SK-N-SH (cell line): ENCODE data around the gene GLB1L3. TPM values are rescaled to one million over a fixed set of nuclear protein-coding genes. Genes with fewer than 3 reads are reported as not detected.

Experiments
- CTCF ChIA-PET: fragments of 300-600, 350-600 bp; formaldehyde crosslinking; extraction: SDS; loops from one replicate; lab custom pipeline; 2021; lab: Yijun Ruan, JAX
- POLR2A ChIA-PET: fragments of 350-600 bp; sonication (Branson Sonifier 250); formaldehyde crosslinking; extraction: SDS; loops from one replicate; lab custom pipeline; 2020; ENCODE audit warnings: antibody characterized with exemption, inconsistent platforms; lab: Yijun Ruan, JAX
- DNase-seq: peaks from one replicate; pipeline ENCODE4 v3.0.0; 2012
- H2AFZ ChIP-seq: fragments of 200-600 bp; sonication (generic); 2 replicates; pipeline ENCODE4 v1.8.1; 2016; ENCODE audit warnings: antibody characterized with exemption, mild to moderate bottlenecking, low read depth
- H3F3A ChIP-seq: fragments of 200-600 bp; sonication (generic); replicated peaks from 2 replicates; pipeline ENCODE3; 2016; ENCODE audit warnings: antibody characterized with exemption, mild to moderate bottlenecking; ENCODE audit not compliant: insufficient read depth
- H3K27ac ChIP-seq, 2 experiments: fragments of 200-500 bp in 1 of 2; fragments of 200-600 bp in 1 of 2; sonication (Bioruptor generic) in 1 of 2; sonication (generic), shearing (Covaris generic) in 1 of 2; 2 replicates each; pipeline versions ENCODE4 v1.5.1 to v1.6.1; 2014 to 2016; ENCODE audit warnings: low read depth in 2 of 2, inconsistent platforms in 1 of 2, low read length in 1 of 2, mild to moderate bottlenecking in 1 of 2, mixed read lengths in 1 of 2
- H3K27me3 ChIP-seq: fragments of 200-600 bp; sonication (generic), shearing (Covaris generic); 2 replicates; pipeline ENCODE4 v1.6.1; 2016; ENCODE audit warnings: mixed run types; ENCODE audit not compliant: insufficient read depth
- H3K36me3 ChIP-seq, 2 experiments: fragments of 200-500 bp in 1 of 2; fragments of 200-600 bp in 1 of 2; sonication (Bioruptor generic) in 1 of 2; sonication (generic) in 1 of 2; replicated peaks in 1 of 2; 2 replicates each; pipeline versions ENCODE3 to v1.5.1; 2014 to 2016; ENCODE audit warnings: low read length in 1 of 2, mild to moderate bottlenecking in 1 of 2; ENCODE audit not compliant: insufficient read depth in 2 of 2, control insufficient read depth in 1 of 2
- H3K4me1 ChIP-seq, 2 experiments: fragments of 200-500 bp in 1 of 2; fragments of 200-600 bp in 1 of 2; sonication (Bioruptor generic) in 1 of 2; sonication (generic), shearing (Covaris generic) in 1 of 2; 2 replicates each; pipeline versions ENCODE4 v1.5.1 to v1.6.1; 2014 to 2016; ENCODE audit warnings: low read depth in 1 of 2, low read length in 1 of 2, mixed run types in 1 of 2; ENCODE audit not compliant: insufficient read depth in 2 of 2, control insufficient read depth in 1 of 2
- H3K4me2 ChIP-seq: fragments of 200-600 bp; sonication (generic), shearing (Covaris generic); 2 replicates; pipeline ENCODE4 v1.6.1; 2017; ENCODE audit warnings: mixed run types
- H3K4me3 ChIP-seq, 2 experiments: fragments of 200-500 bp in 1 of 2; fragments of 200-600 bp in 1 of 2; sonication (Bioruptor generic) in 1 of 2; sonication (generic), shearing (Covaris generic) in 1 of 2; 2 replicates each; pipeline versions ENCODE4 v1.5.1 to v1.8.1; 2014 to 2016; ENCODE audit warnings: low read depth in 2 of 2, inconsistent platforms in 1 of 2, low read length in 1 of 2, mild to moderate bottlenecking in 1 of 2, mixed read lengths in 1 of 2, moderate library complexity in 1 of 2
- H3K79me2 ChIP-seq: fragments of 200-600 bp; sonication (generic); 2 replicates; pipeline ENCODE4 v1.8.1; 2017; ENCODE audit warnings: mild to moderate bottlenecking; ENCODE audit not compliant: insufficient read depth
- H3K9ac ChIP-seq: fragments of 200-600 bp; sonication (generic); 2 replicates; pipeline ENCODE4 v1.6.1; 2017; ENCODE audit warnings: mixed run types
- H3K9me2 ChIP-seq: fragments of 200-600 bp; sonication (generic); 2 replicates; pipeline ENCODE4 v1.6.1; 2017; ENCODE audit warnings: mixed run types
- H3K9me3 ChIP-seq: fragments of 200-600 bp; sonication (generic); 2 replicates; pipeline ENCODE4 v1.6.1; 2017; ENCODE audit warnings: mixed run types, mild to moderate bottlenecking, moderate library complexity
- H4K20me1 ChIP-seq: fragments of 200-600 bp; sonication (generic); 2 replicates; pipeline ENCODE4 v1.6.1; 2017; ENCODE audit warnings: mild to moderate bottlenecking, mixed run types; ENCODE audit not compliant: insufficient read depth
- FOSL2 ChIP-seq: IDR thresholded peaks from 2 replicates; pipeline ENCODE4 v1.4.0; 2012; ENCODE audit warnings: low read depth, mild to moderate bottlenecking, moderate library complexity, borderline replicate concordance
- JUND ChIP-seq: IDR thresholded peaks from 2 replicates; pipeline ENCODE4 v1.4.0; 2012
- NFIC ChIP-seq: IDR thresholded peaks from 2 replicates; pipeline ENCODE4 v1.4.0; 2012; ENCODE audit warnings: borderline replicate concordance
- NRF1 ChIP-seq: IDR thresholded peaks from 2 replicates; pipeline ENCODE4 v1.6.1; 2012; ENCODE audit warnings: low read depth, mild to moderate bottlenecking, low read length
- YY1 ChIP-seq: IDR thresholded peaks from 2 replicates; pipeline ENCODE4 v1.4.0; 2012; ENCODE audit warnings: low read depth, mild to moderate bottlenecking
- WGBS: methylation state at CpG from one replicate; pipeline ENCODE4 v1.1.6; 2017; ENCODE audit warnings: low lambda C conversion rate; 5-methylcytosine and 5-hydroxymethylcytosine counted together
- polyA plus RNA-seq, 3 experiments: library from polyadenylated mRNA; depleted of rRNA; stranded (reverse); fragments of >200 nt; gene quantifications; 2 replicates each; pipeline ENCODE4 v1.2.3, GENCODE V29; 2012
- TF ChIP-seq, protein P1 (sequence below): IDR thresholded peaks from 2 replicates; pipeline ENCODE4 v1.4.0; 2012; ENCODE audit warnings: low read depth, borderline replicate concordance
- TF ChIP-seq, protein P2 (sequence below): fragments of 150-350 bp; IDR thresholded peaks from 2 replicates; pipeline ENCODE4 v1.6.1; 2016; ENCODE audit warnings: mild to moderate bottlenecking, low read depth, low read length
- TF ChIP-seq, protein P3 (sequence below): IDR thresholded peaks from 2 replicates; pipeline ENCODE4 v1.4.0; 2012; ENCODE audit warnings: low read depth

The GLB1L3 gene
- polyA plus RNA-seq, 1 of the 3 experiments (the other 2 are of a cell fraction): not detected

DNA sequence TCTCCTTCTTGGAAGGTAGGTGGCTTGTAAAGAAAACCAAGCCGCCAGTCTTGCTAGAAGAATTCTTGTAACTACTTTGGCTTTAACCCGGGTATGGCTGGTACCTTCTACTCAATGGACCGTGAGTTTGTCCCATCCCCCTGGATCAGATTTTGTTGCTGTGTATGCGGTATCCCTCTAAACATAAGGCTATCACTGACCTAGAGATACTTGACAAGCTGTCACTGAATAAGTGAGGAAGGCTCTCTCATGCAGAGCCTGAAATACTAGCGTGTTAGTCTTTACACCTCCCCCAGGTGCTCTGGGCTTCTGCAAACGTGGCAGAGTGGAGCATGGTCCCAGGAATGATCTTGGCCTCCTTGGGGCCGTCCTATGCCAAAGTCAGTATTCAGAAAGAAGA lies 90.1 kb downstream of the GLB1L3 start:
- POLR2A ChIA-PET: no interaction called here
- Histone ChIP-seq H3K4me2 (no peak overlapping the region), H3K4me3 (no peak overlapping the region), H3F3A (no peaks in the 10 kb centered on the region), H3K9me2 (no peaks in the 10 kb centered on the region), H3K36me3 (no peaks in the 10 kb centered on the region), H3K4me1 (no peaks in the 10 kb centered on the region; a peak in 1 of 4 replicates), H3K9ac (no peak overlapping the region), H4K20me1 (no peaks in the 10 kb centered on the region), H3K27ac (no peak overlapping the region), H3K9me3 (no peaks in the 10 kb centered on the region), H2AFZ (no peak overlapping the region), H3K79me2 (no peaks in the 10 kb centered on the region), H3K27me3 (no peaks in the 10 kb centered on the region)
- WGBS: 53% methylated on average over 7 of the region's 7 CpGs
- CTCF ChIA-PET: interaction anchor here (1.6 kb wide), 1 partner anchor 226 kb away, joined by 3 read pairs; no protein-coding TSS in a partner anchor
- DNase-seq: no peak
- TF ChIP-seq, protein P1, sequence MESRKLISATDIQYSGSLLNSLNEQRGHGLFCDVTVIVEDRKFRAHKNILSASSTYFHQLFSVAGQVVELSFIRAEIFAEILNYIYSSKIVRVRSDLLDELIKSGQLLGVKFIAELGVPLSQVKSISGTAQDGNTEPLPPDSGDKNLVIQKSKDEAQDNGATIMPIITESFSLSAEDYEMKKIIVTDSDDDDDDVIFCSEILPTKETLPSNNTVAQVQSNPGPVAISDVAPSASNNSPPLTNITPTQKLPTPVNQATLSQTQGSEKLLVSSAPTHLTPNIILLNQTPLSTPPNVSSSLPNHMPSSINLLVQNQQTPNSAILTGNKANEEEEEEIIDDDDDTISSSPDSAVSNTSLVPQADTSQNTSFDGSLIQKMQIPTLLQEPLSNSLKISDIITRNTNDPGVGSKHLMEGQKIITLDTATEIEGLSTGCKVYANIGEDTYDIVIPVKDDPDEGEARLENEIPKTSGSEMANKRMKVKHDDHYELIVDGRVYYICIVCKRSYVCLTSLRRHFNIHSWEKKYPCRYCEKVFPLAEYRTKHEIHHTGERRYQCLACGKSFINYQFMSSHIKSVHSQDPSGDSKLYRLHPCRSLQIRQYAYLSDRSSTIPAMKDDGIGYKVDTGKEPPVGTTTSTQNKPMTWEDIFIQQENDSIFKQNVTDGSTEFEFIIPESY: no peak
- TF ChIP-seq YY1: no peak

DNA sequence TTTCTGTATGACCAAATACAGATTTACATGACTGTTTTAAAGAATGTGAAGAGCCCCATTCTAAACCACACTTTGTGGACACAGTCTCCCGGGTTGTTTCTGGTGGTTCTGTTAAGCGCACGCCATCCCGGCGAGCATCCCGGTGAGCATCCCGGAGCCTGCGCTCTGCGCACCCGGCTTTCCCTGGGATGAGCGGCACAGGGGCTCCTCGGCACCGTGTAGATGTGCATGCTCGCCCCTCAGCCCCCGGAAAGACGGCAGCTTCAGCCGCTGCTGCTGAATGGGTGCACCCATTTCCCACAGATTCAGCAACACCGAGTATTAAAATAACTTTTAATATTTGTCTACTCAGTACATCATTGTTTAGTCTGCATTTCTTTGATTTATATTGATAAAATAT lies 91.6 kb downstream of the GLB1L3 start:
- no peaks in the 10 kb centered on the region for H3K27me3 ChIP-seq
- no peak overlapping the region for H3K4me3 ChIP-seq
- TF ChIP-seq, protein P2, sequence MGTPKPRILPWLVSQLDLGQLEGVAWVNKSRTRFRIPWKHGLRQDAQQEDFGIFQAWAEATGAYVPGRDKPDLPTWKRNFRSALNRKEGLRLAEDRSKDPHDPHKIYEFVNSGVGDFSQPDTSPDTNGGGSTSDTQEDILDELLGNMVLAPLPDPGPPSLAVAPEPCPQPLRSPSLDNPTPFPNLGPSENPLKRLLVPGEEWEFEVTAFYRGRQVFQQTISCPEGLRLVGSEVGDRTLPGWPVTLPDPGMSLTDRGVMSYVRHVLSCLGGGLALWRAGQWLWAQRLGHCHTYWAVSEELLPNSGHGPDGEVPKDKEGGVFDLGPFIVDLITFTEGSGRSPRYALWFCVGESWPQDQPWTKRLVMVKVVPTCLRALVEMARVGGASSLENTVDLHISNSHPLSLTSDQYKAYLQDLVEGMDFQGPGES: no peak
- TF ChIP-seq NRF1 (no peak), FOSL2 (no peak), NFIC (no peak), JUND (no peak)
- TF ChIP-seq, protein P3, sequence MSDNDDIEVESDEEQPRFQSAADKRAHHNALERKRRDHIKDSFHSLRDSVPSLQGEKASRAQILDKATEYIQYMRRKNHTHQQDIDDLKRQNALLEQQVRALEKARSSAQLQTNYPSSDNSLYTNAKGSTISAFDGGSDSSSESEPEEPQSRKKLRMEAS: no peak
- H4K20me1 ChIP-seq: no peaks in the 10 kb centered on the region
- CTCF ChIA-PET: interaction anchor here (0.9 kb wide), 1 partner anchor 224 kb away, joined by 3 read pairs; no protein-coding TSS in a partner anchor
- no peak overlapping the region for H3K4me2 ChIP-seq
- no peaks in the 10 kb centered on the region for H3K9me3 ChIP-seq
- H3K9me2 ChIP-seq: no peaks in the 10 kb centered on the region
- POLR2A ChIA-PET: no interaction called here
- DNase-seq: no peak
- WGBS: 86% methylated on average over 16 of the region's 18 CpGs
- no peaks in the 10 kb centered on the region; a peak in 1 of 4 replicates for H3K4me1 ChIP-seq
- no peak overlapping the region for H3K27ac ChIP-seq
- H3K9ac ChIP-seq: no peak overlapping the region
- no peaks in the 10 kb centered on the region for H3K36me3 ChIP-seq
- no peaks in the 10 kb centered on the region for H3F3A ChIP-seq
- H3K79me2 ChIP-seq: no peaks in the 10 kb centered on the region
- H2AFZ ChIP-seq: no peak overlapping the region

Other genes starting within 250 kb of the GLB1L3 start
- gene JAM3, start 207.3 kb upstream of the GLB1L3 start, polyA plus RNA-seq (2012; rRNA removed): 34.5 and 56.8 TPM in 2 replicates
- 19.5 and 22.0 TPM in 2 replicates for gene NCAPD3, start 52.4 kb upstream of the GLB1L3 start, polyA plus RNA-seq (2012; rRNA removed)
- 53.0 and 56.0 TPM in 2 replicates for gene VPS26B, start 51.7 kb upstream of the GLB1L3 start, polyA plus RNA-seq (2012; rRNA removed)
- gene THYN1, start 23.0 kb upstream of the GLB1L3 start, polyA plus RNA-seq (2012; rRNA removed): 61.8 and 67.0 TPM in 2 replicates
- gene ACAD8, start 22.8 kb upstream of the GLB1L3 start, polyA plus RNA-seq (2012; rRNA removed): 29.8 and 39.8 TPM in 2 replicates
- gene GLB1L2, start 55.6 kb downstream of the GLB1L3 start, polyA plus RNA-seq (2012; rRNA removed): 3.4 and 3.5 TPM in 2 replicates
- 0.15 and 0.16 TPM in 2 replicates for gene B3GAT1, start 135.9 kb downstream of the GLB1L3 start, polyA plus RNA-seq (2012; rRNA removed)